ENCODE measurements around the gene SH3GL1. TPM values are rescaled to one million over a fixed set of nuclear protein-coding genes. Genes with fewer than 3 reads are reported as not detected.

SH3GL1 gene
- total RNA-seq, 1 donor from 2014 or later, result 61.4 TPM

GRCh38 chr19:4361152-4362046 lies 38.9 kb downstream of the SH3GL1 start:
- no peak for TF ChIP-seq CTCF (IDR thresholded peaks at IDR 0.05)
- Histone ChIP-seq H3K27ac (no peak overlapping the region), H3K27me3 (no peaks in the 10 kb centered on the region), H3K9me3 (no peaks in the 10 kb centered on the region), H3K4me3 (no peak overlapping the region), H3K4me1 (no peaks in the 10 kb centered on the region), H3K36me3 (peaks cover 60 to 79% of the 10 kb centered on the region in 2 donors)
- no peak for DNase-seq (ENCODE audit: low spot score in 2 of 2)
- intact Hi-C loops (cut with DNase I), result no loop called here

- H3K9me3 ChIP-seq, result no peaks in the 10 kb centered on the region
- intact Hi-C loops (cut with DNase I), result no loop called here
- no peaks in the 10 kb centered on the region for H3K27me3 ChIP-seq
- no peaks in the 10 kb centered on the region for H3K4me1 ChIP-seq
- DNase-seq (ENCODE audit: low spot score in 2 of 2), result no peak
- peaks cover 60 to 72% of the 10 kb centered on the region in 2 donors for H3K36me3 ChIP-seq
- H3K4me3 ChIP-seq, result no peak overlapping the region
- no peak for TF ChIP-seq CTCF (IDR thresholded peaks at IDR 0.05)
- no peak overlapping the region for H3K27ac ChIP-seq
Measured at GRCh38 chr19:4360641-4361151, 39.7 kb downstream of the SH3GL1 start.

- H3K27ac ChIP-seq, result no peak overlapping the region
- no peak for TF ChIP-seq CTCF (IDR thresholded peaks at IDR 0.05)
- H3K36me3 ChIP-seq, result peaks cover 54 to 66% of the 10 kb centered on the region in 2 donors
- H3K27me3 ChIP-seq, result no peaks in the 10 kb centered on the region
- H3K4me3 ChIP-seq, result no peak overlapping the region
- H3K9me3 ChIP-seq, result no peaks in the 10 kb centered on the region
- no peak for DNase-seq (ENCODE audit: low spot score in 2 of 2)
- H3K4me1 ChIP-seq, result no peaks in the 10 kb centered on the region
- intact Hi-C loops (cut with DNase I), result no loop called here
Measured at GRCh38 chr19:4360081-4360569, 40.2 kb downstream of the SH3GL1 start.

GRCh38 chr19:4359627-4360000 lies 40.7 kb downstream of the SH3GL1 start:
- Histone ChIP-seq H3K36me3 (peaks cover 51 to 64% of the 10 kb centered on the region in 2 donors), H3K27me3 (no peaks in the 10 kb centered on the region), H3K9me3 (no peaks in the 10 kb centered on the region), H3K4me1 (no peaks in the 10 kb centered on the region), H3K27ac (no peak overlapping the region), H3K4me3 (no peak overlapping the region)
- intact Hi-C loops (cut with DNase I), result no loop called here
- DNase-seq (ENCODE audit: low spot score in 2 of 2), result no peak
- TF ChIP-seq CTCF (IDR thresholded peaks at IDR 0.05), result no peak

GRCh38 chr19:4358709-4359626 lies 41.4 kb downstream of the SH3GL1 start:
- H3K4me1 ChIP-seq, result no peaks in the 10 kb centered on the region
- H3K4me3 ChIP-seq, result no peak overlapping the region
- H3K27me3 ChIP-seq, result no peaks in the 10 kb centered on the region
- no peak for DNase-seq (ENCODE audit: low spot score in 2 of 2)
- H3K27ac ChIP-seq, result no peak overlapping the region
- intact Hi-C loops (cut with DNase I), result no loop called here
- TF ChIP-seq CTCF (IDR thresholded peaks at IDR 0.05), result no peak
- H3K36me3 ChIP-seq, result peaks cover 49 to 58% of the 10 kb centered on the region in 2 donors
- no peaks in the 10 kb centered on the region for H3K9me3 ChIP-seq
